SW 1271 (cell line): ENCODE data around the gene FN3KRP.
"Not testable (repeated sequence)": the region's sequence is repeated elsewhere in the genome, so short reads cannot be mapped to it uniquely, and the experiment has no call there.

ENCODE experiments used
- DNase-seq, 2 experiments: peaks; one replicate each; lab custom pipeline; 2025; lab: John Stamatoyannopoulos, UW

FN3KRP gene

DNA sequence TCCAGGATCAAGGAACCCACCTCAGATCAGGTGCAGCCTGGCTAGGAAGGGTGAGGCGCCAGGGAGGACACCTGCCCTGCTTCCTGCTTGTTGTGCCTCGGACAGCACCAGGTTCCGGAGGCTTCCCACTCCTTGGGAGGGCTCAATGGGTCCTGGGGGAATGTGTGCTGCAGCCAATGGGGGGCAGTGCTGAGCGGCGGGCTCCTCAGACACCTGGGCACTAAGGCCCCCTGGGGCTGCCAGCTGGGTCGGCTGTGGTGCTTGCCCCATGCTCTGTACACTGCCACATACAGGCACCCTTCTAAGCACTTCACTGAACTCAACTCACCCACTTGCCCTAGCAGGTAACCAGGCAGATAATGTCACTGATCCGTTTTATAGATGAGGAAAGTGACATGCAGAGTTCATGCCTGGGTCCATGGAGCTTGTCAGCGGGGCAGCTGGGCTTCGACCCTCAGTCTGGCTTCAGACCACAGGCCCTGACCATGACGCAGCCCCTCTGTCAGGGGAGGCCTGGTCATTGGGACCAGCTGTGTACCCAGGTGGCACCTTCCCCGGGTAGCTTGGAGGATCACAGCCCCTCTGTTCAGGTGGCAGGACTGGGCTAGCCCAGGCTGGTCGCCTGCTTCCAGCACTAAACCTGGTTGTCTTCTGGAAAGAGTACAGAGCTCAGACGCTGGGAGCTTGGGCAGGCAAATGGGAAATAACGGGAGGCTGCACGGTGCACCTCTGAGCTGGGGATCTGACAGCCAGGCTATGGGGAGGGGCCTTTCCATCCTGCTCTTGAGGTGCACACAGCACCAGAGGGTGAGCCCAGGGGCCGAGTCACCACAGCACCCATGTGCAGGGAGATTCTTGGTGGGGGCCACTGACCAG lies 27.1 kb downstream of the FN3KRP start:
- DNase-seq = no peak

DNA sequence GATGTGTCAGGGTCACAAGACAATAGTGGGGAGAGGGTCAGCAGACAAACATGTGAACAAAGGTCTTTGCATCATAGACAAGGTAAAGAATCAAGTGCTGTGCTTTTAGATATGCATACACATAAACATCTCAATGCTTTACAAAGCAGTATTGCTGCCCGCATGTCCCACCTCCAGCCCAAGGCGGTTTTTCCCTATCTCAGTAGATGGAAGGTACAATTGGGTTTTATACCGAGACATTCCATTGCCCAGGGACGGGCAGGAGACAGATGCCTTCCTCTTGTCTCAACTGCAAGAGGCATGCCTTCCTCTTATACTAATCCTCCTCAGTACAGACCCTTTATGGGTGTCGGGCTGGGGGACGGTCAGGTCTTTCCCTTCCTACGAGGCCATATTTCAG lies 28.2 kb downstream of the FN3KRP start:
- not testable (repeated sequence) for DNase-seq

- DNase-seq = no peak
Observed at GRCh38 chr17:82745524-82745923, 29.0 kb downstream of the FN3KRP start.

DNA sequence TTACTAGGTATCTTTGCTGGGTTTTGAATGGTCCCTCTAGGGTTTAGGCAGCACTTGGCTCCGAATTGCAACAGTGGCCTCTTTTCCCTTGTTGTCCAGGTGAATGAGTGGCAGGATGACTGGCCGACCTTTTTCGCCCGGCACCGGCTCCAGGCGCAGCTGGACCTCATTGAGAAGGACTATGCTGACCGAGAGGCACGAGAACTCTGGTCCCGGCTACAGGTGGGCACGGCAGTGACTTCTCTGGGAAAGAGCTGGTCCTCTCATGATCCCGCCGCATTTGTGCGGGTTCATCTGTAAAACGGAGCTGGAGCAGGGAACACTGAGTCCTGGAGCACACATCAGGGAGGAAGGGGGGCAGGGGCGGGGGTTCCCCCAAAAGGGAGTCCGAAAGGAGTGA lies 32.2 kb downstream of the FN3KRP start:
- DNase-seq = no peak

- no peak for DNase-seq
Observed at GRCh38 chr17:82750241-82750908, 33.9 kb downstream of the FN3KRP start.

DNA sequence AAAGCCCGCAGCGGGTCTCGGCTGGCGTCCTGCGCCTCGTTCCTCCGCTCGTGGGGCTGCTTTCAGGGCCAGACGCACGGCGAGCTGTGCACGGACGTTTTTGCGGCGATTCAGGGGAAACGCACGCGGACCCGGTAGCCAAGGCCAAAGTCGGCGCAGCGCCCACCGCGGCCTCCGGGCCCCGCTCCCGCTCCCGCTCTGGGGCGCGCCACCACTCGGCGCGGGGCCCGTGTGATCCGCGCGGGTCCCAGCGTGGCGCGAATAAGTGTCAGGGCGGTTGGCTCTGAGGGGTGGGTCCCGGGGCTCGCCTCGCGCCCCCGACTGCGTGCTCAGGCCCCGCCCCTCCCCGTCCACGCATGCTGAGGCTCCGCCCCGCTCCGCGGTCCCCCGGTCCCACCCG lies 34.7 kb downstream of the FN3KRP start:
- no peak for DNase-seq

GRCh38 chr17:82751571-82752370 lies 35.3 kb downstream of the FN3KRP start, which contains the start of gene TBCD:
Gene TBCD (plus strand): TSS chr17:82752065. CDS start chr17:82752194, 129 bp downstream.
- DNase-seq = peak; percentile 64 to 80

GRCh38 chr17:82752371-82753200 lies 36.1 kb downstream of the FN3KRP start:
- DNase-seq = no peak

- no peak for DNase-seq
Observed at GRCh38 chr17:82753201-82753464, 36.6 kb downstream of the FN3KRP start.

GRCh38 chr17:82754297-82755208 lies 38.0 kb downstream of the FN3KRP start:
- no peak for DNase-seq

- DNase-seq = no peak
Observed at GRCh38 chr17:82756166-82756565, 39.7 kb downstream of the FN3KRP start.

GRCh38 chr17:82765371-82765770 lies 48.9 kb downstream of the FN3KRP start:
- no peak for DNase-seq

DNA sequence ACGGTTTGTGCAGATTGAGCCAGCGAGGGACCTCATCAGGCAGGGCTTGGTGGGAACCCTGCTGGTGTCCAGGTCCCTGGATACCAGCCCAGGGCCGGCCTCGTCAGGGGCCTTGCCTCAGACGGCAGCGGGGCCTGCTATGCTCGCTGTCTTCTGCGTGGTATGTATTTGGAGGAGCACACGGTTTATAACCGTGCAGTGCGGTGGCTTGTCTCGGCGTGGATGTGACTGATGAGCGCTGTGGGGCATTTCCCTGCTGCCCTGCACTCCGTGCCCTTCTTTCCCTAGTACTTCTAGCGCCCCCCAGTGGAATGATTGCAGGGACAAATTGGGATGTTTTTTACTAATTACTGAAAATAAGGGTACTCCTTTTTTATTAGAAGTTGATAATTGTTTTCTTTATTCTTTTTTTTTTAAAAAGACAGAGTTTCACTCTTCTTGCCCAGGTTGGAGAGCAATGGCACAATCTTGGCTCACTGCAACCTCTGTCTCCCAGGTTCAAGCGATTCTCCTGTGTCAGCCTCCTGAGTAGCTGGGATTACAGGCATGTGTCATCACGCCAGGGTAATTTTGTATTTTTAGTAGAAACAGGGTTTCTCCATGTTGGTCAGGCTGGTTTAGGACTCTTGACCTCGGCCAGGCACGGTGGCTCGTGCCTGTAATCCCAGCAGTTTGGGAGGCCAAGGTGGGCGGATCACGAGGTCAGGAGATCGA lies 50.7 kb downstream of the FN3KRP start:
- peak in 1 of 2 experiments; percentile 10 for DNase-seq

DNA sequence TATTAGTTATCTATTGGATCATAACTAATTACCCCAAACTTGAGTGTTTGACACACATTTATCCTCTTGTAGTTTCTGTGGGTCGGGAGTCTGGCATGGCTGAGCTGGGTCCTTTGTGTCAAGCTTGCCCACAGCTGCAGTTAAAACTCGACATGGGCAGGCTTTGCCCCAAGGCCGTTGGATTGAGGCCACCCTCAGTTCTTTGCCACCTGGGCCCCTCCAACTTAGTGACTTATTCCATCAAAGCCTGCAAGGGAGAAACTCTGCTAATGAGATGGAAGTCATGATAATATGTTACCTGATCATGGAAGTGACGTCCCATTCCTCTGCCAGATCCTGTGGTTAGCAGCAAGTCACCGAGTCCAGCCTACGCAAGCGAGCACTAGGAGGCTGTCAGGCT lies 52.5 kb downstream of the FN3KRP start:
- DNase-seq = no peak

DNA sequence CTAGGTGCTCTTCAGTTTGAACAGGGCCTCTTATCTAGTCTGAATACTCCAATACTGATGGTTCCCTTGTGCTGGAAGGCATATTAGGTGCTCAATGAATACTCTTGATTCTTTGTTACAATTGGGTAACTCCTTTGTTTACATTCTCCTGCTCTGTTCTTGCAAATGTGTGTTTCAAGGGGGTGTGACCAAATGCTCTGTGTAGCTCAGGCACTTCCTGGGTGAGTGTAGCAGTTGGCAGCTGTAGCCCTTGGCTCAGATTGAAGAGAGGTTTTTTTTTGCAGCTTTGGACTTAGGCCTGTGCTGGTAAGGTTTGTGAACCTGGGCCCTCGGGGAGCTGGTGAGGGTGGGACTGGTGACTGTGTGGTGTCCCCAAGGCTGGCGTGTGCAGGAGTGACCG lies 55.5 kb downstream of the FN3KRP start:
- peak in 1 of 2 experiments; percentile 31 for DNase-seq

GRCh38 chr17:82774456-82774855 lies 58.0 kb downstream of the FN3KRP start:
- DNase-seq = not testable (repeated sequence)

GRCh38 chr17:82775001-82775823 lies 58.7 kb downstream of the FN3KRP start:
- DNase-seq = no peak

- DNase-seq = no peak
Observed at GRCh38 chr17:82776454-82776853, 59.9 kb downstream of the FN3KRP start.
